CD4-positive, alpha-beta T cell (primary cell): ENCODE results near the gene ECHS1. TPM values are rescaled to one million over a fixed set of nuclear protein-coding genes. Genes with fewer than 3 reads are reported as not detected.

Experiments used
- ATAC-seq: fragments of 200-7000 bp; cut with Tn5 transposase; one replicate; pipeline ENCODE4 v1.10.0; 2022; ENCODE audit warnings: mild to moderate bottlenecking; ENCODE audit not compliant: poor library complexity
- CTCF ChIA-PET: fragments of 350-600 bp; sonication (Branson Sonifier 250); formaldehyde crosslinking; loops from one replicate; lab custom pipeline; 2021; ENCODE audit warnings: antibody characterized with exemption, inconsistent platforms; lab: Charles Lee
- POLR2A ChIA-PET: fragments of 350-600 bp; sonication (Branson Sonifier 250); formaldehyde crosslinking; loops from one replicate; lab custom pipeline; 2021; ENCODE audit warnings: antibody characterized with exemption, inconsistent platforms; lab: Charles Lee
- DNase-seq, 14 experiments: peaks; one replicate each; pipeline ENCODE4 v3.0.0-alpha.2; 2013 to 2020; ENCODE audit warnings: mixed read lengths in 2 of 14
- H3K27ac ChIP-seq, 2 donors: one replicate each; pipeline versions ENCODE4 v1.5.1 to v1.7.0; 2013; ENCODE audit warnings: low read length in 2 of 2, low read depth in 1 of 2, mild to moderate bottlenecking in 1 of 2
- H3K27me3 ChIP-seq, 2 experiments: 1 replicate in 1 of 2; 2 replicates in 1 of 2; pipeline versions ENCODE4 v1.6.1 to v1.7.0; 2013; ENCODE audit warnings: low read length in 2 of 2, control low read depth in 1 of 2, mild to moderate bottlenecking in 1 of 2, moderate library complexity in 1 of 2; ENCODE audit not compliant: insufficient read depth in 2 of 2, control insufficient read depth in 1 of 2
- H3K36me3 ChIP-seq: one replicate; pipeline ENCODE4 v1.6.1; 2013; ENCODE audit warnings: low read length, control low read depth; ENCODE audit not compliant: insufficient read depth
- H3K4me1 ChIP-seq: one replicate; pipeline ENCODE4 v1.6.1; 2013; ENCODE audit warnings: low read length, control low read depth; ENCODE audit not compliant: insufficient read depth
- H3K4me3 ChIP-seq: one replicate; pipeline ENCODE4 v1.5.1; 2013; ENCODE audit warnings: mild to moderate bottlenecking, low read length, moderate library complexity
- H3K9me3 ChIP-seq, 2 experiments: 1 replicate in 1 of 2; 2 replicates in 1 of 2; pipeline versions ENCODE4 v1.6.1 to v1.7.0; 2013; ENCODE audit warnings: low read length in 2 of 2, mild to moderate bottlenecking in 2 of 2, control low read depth in 1 of 2, moderate library complexity in 1 of 2; ENCODE audit not compliant: control insufficient read depth in 1 of 2, insufficient read depth in 1 of 2
- H3K27ac Mint-ChIP-seq: one replicate; pipeline ENCODE4 v1.8.0; 2020; ENCODE audit warnings: mixed read lengths
- H3K27me3 Mint-ChIP-seq: one replicate; pipeline ENCODE4 v1.8.0; 2021; ENCODE audit warnings: mixed read lengths
- H3K36me3 Mint-ChIP-seq: one replicate; pipeline ENCODE4 v1.8.0; 2021; ENCODE audit warnings: low read depth, mixed read lengths
- H3K4me1 Mint-ChIP-seq: one replicate; pipeline ENCODE4 v1.8.0; 2021; ENCODE audit warnings: low read depth, mixed read lengths
- H3K4me3 Mint-ChIP-seq: one replicate; pipeline ENCODE4 v1.8.0; 2020; ENCODE audit warnings: mild to moderate bottlenecking, mixed read lengths
- H3K9me3 Mint-ChIP-seq: one replicate; pipeline ENCODE4 v1.8.0; 2020; ENCODE audit warnings: mixed read lengths
- intact Hi-C, 2 experiments: fragments of 100-400 bp; cut with DNase I in 1 of 2; cut with micrococcal nuclease in 1 of 2; formaldehyde crosslinking; loops; one replicate each; pipeline versions ENCODE4 v1.15.1 to v1.9.0; 2023 to 2025; cut with DNase I, micrococcal nuclease
- total RNA-seq, 174 experiments: library from RNA in 2 of 174; stranded (reverse) in 2 of 174; gene quantifications; one replicate each; pipeline ENCODE4 v1.2.3 and lab custom pipeline; 2021 to 2026
- TF ChIP-seq, protein P1 (sequence below): fragments of 200-600 bp; IDR thresholded peaks from one replicate; pipeline ENCODE4 v1.8.0; 2022; ENCODE audit warnings: antibody characterized with exemption, mild to moderate bottlenecking

Gene ECHS1
- total RNA-seq, 2 experiments from 2014 or later = 7.6 to 8.3 TPM

DNA sequence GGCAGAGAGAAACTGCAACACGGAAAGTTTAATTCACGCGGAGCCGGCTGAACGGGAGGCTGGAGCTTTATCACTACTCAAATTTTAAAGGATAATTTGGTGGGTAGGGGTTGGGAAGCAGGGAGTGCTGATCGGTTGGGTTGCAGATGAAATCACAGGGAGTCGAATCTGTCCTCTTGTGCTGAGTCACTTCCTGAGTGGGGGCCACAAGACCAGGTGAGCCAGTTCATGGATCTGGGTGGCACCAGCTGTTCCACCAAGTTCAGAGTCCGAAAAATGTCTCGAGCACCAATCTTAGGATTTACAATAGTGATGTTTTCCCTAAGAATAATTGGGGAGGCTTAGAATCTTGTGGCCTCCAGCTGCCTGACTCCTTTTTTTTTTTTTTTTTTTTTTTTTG is 29.6 kb downstream of the ECHS1 start:
- Histone ChIP-seq H3K27me3 (peaks cover 33 to 39% of the 10 kb centered on the region in 2 experiments), H3K9me3 (no peaks in the 10 kb centered on the region), H3K27ac (no peak overlapping the region), H3K4me3 (no peak overlapping the region), H3K36me3 (no peaks in the 10 kb centered on the region), H3K4me1 (peaks cover under 1% of the 10 kb centered on the region)
- no peak for DNase-seq
- intact Hi-C loops = no loop called here
- no peak for ATAC-seq
- ChIA-PET CTCF (interaction anchor here (2.1 kb wide), 1 partner anchor 14 kb away, joined by 4 read pairs; no protein-coding TSS in a partner anchor), POLR2A (no interaction called here)
- no peaks in the 10 kb centered on the region for H3K4me1 Mint-ChIP-seq
- H3K27me3 Mint-ChIP-seq = peaks cover 38% of the 10 kb centered on the region
- no peaks in the 10 kb centered on the region for H3K9me3 Mint-ChIP-seq
- H3K36me3 Mint-ChIP-seq = no peaks in the 10 kb centered on the region
- H3K27ac Mint-ChIP-seq = no peak overlapping the region
- H3K4me3 Mint-ChIP-seq = no peak overlapping the region
- TF ChIP-seq, protein P1, sequence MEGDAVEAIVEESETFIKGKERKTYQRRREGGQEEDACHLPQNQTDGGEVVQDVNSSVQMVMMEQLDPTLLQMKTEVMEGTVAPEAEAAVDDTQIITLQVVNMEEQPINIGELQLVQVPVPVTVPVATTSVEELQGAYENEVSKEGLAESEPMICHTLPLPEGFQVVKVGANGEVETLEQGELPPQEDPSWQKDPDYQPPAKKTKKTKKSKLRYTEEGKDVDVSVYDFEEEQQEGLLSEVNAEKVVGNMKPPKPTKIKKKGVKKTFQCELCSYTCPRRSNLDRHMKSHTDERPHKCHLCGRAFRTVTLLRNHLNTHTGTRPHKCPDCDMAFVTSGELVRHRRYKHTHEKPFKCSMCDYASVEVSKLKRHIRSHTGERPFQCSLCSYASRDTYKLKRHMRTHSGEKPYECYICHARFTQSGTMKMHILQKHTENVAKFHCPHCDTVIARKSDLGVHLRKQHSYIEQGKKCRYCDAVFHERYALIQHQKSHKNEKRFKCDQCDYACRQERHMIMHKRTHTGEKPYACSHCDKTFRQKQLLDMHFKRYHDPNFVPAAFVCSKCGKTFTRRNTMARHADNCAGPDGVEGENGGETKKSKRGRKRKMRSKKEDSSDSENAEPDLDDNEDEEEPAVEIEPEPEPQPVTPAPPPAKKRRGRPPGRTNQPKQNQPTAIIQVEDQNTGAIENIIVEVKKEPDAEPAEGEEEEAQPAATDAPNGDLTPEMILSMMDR = no peak

DNA sequence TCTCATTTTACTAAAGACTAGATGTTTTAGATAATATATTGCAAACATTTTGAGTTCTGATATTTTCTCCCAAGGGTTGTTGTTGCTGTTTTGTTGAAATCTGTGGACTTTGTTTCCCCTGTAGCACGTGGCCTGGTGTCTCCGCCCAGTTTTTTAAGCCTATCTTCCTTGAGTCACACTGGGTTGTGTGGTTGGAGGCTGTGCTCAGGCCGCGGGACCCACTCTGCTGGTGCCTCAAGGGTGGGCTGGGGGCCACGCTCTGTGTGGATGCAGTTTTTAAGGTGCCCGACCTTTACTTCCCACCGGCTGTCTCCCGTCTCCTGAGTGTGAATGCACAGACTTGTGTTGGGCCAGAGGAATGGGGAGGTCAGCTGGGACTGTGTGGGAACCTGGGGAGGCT is 30.2 kb downstream of the ECHS1 start:
- no peak overlapping the region for H3K4me3 ChIP-seq
- Mint-ChIP-seq H3K4me1 (no peaks in the 10 kb centered on the region), H3K4me3 (no peak overlapping the region), H3K27ac (no peak overlapping the region), H3K27me3 (peaks cover 38% of the 10 kb centered on the region), H3K36me3 (no peaks in the 10 kb centered on the region), H3K9me3 (no peaks in the 10 kb centered on the region)
- DNase-seq = no peak
- H3K9me3 ChIP-seq = no peaks in the 10 kb centered on the region
- H3K27ac ChIP-seq = no peak overlapping the region
- peaks cover 33 to 35% of the 10 kb centered on the region in 2 experiments for H3K27me3 ChIP-seq
- ChIA-PET CTCF (no interaction called here), POLR2A (no interaction called here)
- TF ChIP-seq, protein P1 = no peak
- intact Hi-C loops = no loop called here
- peaks cover 7% of the 10 kb centered on the region for H3K4me1 ChIP-seq
- no peak for ATAC-seq
- no peaks in the 10 kb centered on the region for H3K36me3 ChIP-seq

DNA sequence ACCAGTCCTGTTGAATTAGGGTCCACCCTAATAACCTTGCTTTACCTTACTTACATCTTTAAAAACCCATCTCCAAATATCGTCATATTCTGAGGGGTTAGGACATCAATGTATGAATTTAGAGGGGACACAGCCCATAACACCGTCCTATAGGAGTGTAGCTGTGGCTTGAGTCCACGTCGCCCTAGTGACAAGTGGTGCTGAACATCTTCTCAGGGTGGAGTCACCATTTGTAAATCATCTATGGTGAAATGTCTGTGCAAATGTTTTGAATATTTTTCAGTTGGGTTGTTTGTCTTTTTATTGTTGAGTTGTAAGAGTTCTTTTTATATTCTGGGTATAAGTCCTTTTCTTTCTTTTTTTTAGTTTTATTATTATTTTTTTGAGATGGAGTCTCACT is 31.2 kb downstream of the ECHS1 start:
- H3K27me3 Mint-ChIP-seq = peaks cover 38% of the 10 kb centered on the region
- H3K4me3 ChIP-seq = no peak overlapping the region
- ATAC-seq (no peak), DNase-seq (no peak)
- H3K27ac ChIP-seq = no peak overlapping the region
- TF ChIP-seq, protein P1 = no peak
- intact Hi-C loops = no loop called here
- H3K27ac Mint-ChIP-seq = no peak overlapping the region
- H3K36me3 Mint-ChIP-seq = no peaks in the 10 kb centered on the region
- no peaks in the 10 kb centered on the region for H3K4me1 Mint-ChIP-seq
- ChIA-PET CTCF (no interaction called here), POLR2A (no interaction called here)
- peak overlapping the region; percentile 31 for H3K4me3 Mint-ChIP-seq
- no peaks in the 10 kb centered on the region for H3K36me3 ChIP-seq
- peaks cover 27 to 33% of the 10 kb centered on the region in 2 experiments for H3K27me3 ChIP-seq
- H3K9me3 ChIP-seq = no peaks in the 10 kb centered on the region
- H3K9me3 Mint-ChIP-seq = no peaks in the 10 kb centered on the region
- peaks cover 16% of the 10 kb centered on the region for H3K4me1 ChIP-seq
